Measurements from ENCODE around the gene ACLY. TPM values are rescaled to one million over a fixed set of nuclear protein-coding genes. Genes with fewer than 3 reads are reported as not detected.

ACLY gene
- polyA plus RNA-seq, 1 donor (not counting 4 experiments of a cell fraction or from before 2014, with no cell fraction given): 363 TPM

DNA sequence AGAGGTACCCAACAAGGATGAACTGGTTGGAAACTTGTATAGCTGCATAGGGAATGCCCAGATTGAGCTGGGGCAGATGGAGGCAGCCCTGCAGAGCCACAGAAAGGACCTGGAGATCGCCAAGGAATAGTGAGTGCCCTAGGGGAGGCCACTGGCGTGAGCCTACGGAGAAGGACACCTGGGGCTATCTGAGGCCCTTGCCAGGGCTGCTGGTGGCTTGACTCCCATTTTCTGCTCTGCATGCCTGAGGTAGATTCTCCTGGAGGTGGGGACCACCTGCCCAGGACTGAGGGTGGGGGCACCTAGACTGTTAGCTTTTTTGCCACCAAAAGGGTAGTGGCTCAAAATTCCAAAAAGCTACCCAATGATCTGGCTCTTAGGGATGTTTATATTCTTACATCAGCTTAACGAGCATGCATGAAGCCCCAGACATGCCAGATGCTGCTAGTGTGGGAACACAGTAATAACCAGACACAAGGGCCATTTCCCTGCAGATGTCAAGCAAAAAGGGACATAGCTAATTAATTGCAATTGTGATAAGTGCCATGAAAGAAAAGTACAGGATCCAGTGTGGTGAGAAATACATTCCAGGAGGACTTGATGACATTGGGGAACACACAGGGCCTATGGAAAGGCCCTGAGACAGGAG lies 20.4 kb upstream of the ACLY start:
- H2AFZ ChIP-seq (ENCODE audit: control insufficient read depth, low read length): no peak overlapping the region
- H3K4me3 ChIP-seq (ENCODE audit: control insufficient read depth in 2 of 3, extremely low read depth in 1 of 3, insufficient read depth in 2 of 3, low read depth in 1 of 3, low read length in 3 of 3): no peak overlapping the region
- H3K9ac ChIP-seq (ENCODE audit: control insufficient read depth, extremely low read depth, insufficient read depth, low read length): no peak overlapping the region
- H3K79me2 ChIP-seq (ENCODE audit: control insufficient read depth, insufficient read depth, low read length): no peaks in the 10 kb centered on the region
- dilution Hi-C loops (cut with MboI; ENCODE audit: extremely low pct_ligation_motif_present, low sequenced_read_pairs): no loop called here
- TF ChIP-seq, protein P1, sequence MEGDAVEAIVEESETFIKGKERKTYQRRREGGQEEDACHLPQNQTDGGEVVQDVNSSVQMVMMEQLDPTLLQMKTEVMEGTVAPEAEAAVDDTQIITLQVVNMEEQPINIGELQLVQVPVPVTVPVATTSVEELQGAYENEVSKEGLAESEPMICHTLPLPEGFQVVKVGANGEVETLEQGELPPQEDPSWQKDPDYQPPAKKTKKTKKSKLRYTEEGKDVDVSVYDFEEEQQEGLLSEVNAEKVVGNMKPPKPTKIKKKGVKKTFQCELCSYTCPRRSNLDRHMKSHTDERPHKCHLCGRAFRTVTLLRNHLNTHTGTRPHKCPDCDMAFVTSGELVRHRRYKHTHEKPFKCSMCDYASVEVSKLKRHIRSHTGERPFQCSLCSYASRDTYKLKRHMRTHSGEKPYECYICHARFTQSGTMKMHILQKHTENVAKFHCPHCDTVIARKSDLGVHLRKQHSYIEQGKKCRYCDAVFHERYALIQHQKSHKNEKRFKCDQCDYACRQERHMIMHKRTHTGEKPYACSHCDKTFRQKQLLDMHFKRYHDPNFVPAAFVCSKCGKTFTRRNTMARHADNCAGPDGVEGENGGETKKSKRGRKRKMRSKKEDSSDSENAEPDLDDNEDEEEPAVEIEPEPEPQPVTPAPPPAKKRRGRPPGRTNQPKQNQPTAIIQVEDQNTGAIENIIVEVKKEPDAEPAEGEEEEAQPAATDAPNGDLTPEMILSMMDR (optimal IDR thresholded peaks at IDR 0.05 in 1 of 3, IDR thresholded peaks at IDR 0.05 in 1 of 3, conservative IDR thresholded peaks at IDR 0.05 in 1 of 3; ENCODE audit: extremely low read depth in 1 of 3, insufficient read depth in 2 of 3, low read length in 3 of 3): no peak
- TF ChIP-seq EZH2 (IDR thresholded peaks at IDR 0.05; ENCODE audit: low read length): no peak
- no peak overlapping the region for H3K27ac ChIP-seq (ENCODE audit: control insufficient read depth, insufficient read depth, low read length)
- no peak for FAIRE-seq
- H3K9me3 ChIP-seq (ENCODE audit: control insufficient read depth, low read depth, low read length): no peaks in the 10 kb centered on the region
- no peak for DNase-seq (ENCODE audit: low read depth, low spot score)
- H3K9me1 ChIP-seq (ENCODE audit: control insufficient read depth, extremely low read depth, insufficient read depth, low read length): no peaks in the 10 kb centered on the region
- H3K4me2 ChIP-seq (ENCODE audit: control insufficient read depth, extremely low read depth, insufficient read depth, low read depth, low read length): no peak overlapping the region
- H3K4me1 ChIP-seq (ENCODE audit: control insufficient read depth, extremely low read depth, insufficient read depth, low read length): no peaks in the 10 kb centered on the region
- H3K36me3 ChIP-seq (ENCODE audit: control insufficient read depth in 2 of 2, extremely low read depth in 1 of 2, insufficient read depth in 2 of 2, low read length in 2 of 2): no peaks in the 10 kb centered on the region
- H3K27me3 ChIP-seq (ENCODE audit: control insufficient read depth, extremely low read depth, insufficient read depth, low read length): peaks cover 3% of the 10 kb centered on the region
- no peaks in the 10 kb centered on the region for H4K20me1 ChIP-seq (ENCODE audit: control insufficient read depth, extremely low read depth, insufficient read depth, low read length)

DNA sequence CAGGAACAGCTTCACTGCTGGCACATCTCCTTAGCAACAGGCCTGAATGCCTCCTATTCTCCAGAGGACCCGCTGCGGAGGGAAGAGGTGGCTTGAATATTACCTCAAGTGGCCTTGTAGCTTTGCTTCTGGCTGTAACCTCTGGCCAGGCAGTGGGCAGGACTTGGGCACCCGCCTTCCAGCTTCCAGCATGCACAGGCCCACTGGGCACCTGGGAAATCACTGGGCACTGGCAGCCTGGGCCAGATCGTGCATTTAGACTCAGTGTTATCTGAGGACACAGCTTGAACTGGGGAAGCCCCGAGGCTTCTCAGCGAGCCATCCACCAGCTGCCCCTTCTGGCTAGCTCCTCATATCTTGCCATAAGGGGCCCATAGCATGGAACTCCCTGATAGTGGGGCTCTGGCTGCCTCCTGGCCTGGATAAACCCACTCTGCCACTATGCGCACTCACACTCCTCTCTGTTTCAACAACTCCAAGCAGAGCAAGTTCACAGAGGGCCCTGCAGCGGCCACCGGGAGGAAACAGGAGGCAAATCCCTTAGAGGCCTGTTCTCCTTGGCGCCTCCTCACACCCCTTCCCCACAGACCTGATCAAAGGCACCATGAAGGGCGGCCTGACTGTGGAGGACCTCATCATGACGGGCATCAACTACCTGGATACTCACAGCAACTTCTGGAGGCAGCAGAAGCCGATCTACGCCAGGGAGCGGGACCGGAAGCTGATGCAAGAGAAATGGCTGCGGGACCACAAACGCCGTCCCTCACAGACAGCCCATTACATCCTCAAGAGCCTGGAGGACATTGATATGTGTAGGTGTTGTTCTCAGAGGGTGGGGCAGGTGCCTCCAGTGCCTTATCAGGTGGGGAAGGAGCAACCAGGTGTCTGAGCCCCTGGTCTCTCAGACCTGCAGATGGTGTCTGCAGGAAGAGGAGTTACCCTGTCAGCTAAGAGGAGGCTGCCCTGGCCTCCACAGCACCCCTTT lies 19.5 kb upstream of the ACLY start:
- Histone ChIP-seq H3K4me2 (ENCODE audit: control insufficient read depth, extremely low read depth, insufficient read depth, low read depth, low read length) (no peak overlapping the region), H3K9me1 (ENCODE audit: control insufficient read depth, extremely low read depth, insufficient read depth, low read length) (no peaks in the 10 kb centered on the region), H2AFZ (ENCODE audit: control insufficient read depth, low read length) (no peak overlapping the region), H4K20me1 (ENCODE audit: control insufficient read depth, extremely low read depth, insufficient read depth, low read length) (no peaks in the 10 kb centered on the region), H3K27me3 (ENCODE audit: control insufficient read depth, extremely low read depth, insufficient read depth, low read length) (peaks cover 3% of the 10 kb centered on the region), H3K79me2 (ENCODE audit: control insufficient read depth, insufficient read depth, low read length) (no peaks in the 10 kb centered on the region), H3K4me3 (ENCODE audit: control insufficient read depth in 2 of 3, extremely low read depth in 1 of 3, insufficient read depth in 2 of 3, low read depth in 1 of 3, low read length in 3 of 3) (no peak overlapping the region), H3K4me1 (ENCODE audit: control insufficient read depth, extremely low read depth, insufficient read depth, low read length) (no peaks in the 10 kb centered on the region), H3K9me3 (ENCODE audit: control insufficient read depth, low read depth, low read length) (no peaks in the 10 kb centered on the region), H3K36me3 (ENCODE audit: control insufficient read depth in 2 of 2, extremely low read depth in 1 of 2, insufficient read depth in 2 of 2, low read length in 2 of 2) (no peaks in the 10 kb centered on the region), H3K9ac (ENCODE audit: control insufficient read depth, extremely low read depth, insufficient read depth, low read length) (no peak overlapping the region), H3K27ac (ENCODE audit: control insufficient read depth, insufficient read depth, low read length) (no peak overlapping the region)
- TF ChIP-seq EZH2 (IDR thresholded peaks at IDR 0.05; ENCODE audit: low read length): no peak
- FAIRE-seq (no peak), DNase-seq (ENCODE audit: low read depth, low spot score) (no peak)
- dilution Hi-C loops (cut with MboI; ENCODE audit: extremely low pct_ligation_motif_present, low sequenced_read_pairs): no loop called here
